Upper lobe of right lung (tissue), 1 donor: ENCODE data around the gene PGAP2. TPM values are rescaled to one million over a fixed set of nuclear protein-coding genes. Genes with fewer than 3 reads are reported as not detected.
"Not testable (repeated sequence)": the region's sequence is repeated elsewhere in the genome, so short reads cannot be mapped to it uniquely, and the experiment has no call there.

ENCODE experiments used
- ATAC-seq: fragments of 200-7000 bp; cut with Tn5 transposase; one replicate; pipeline ENCODE4 v1.9.1; 2020; ENCODE audit warnings: mild to moderate bottlenecking, moderate library complexity
- DNase-seq: peaks from one replicate; pipeline ENCODE4 v3.0.0-alpha.2; 2020
- H3K27ac ChIP-seq: fragments of 200-600 bp; one replicate; pipeline ENCODE4 v1.8.0; 2022
- H3K27me3 ChIP-seq: fragments of 200-600 bp; one replicate; pipeline ENCODE4 v1.8.0; 2022; ENCODE audit warnings: mild to moderate bottlenecking
- H3K36me3 ChIP-seq: fragments of 200-600 bp; one replicate; pipeline ENCODE4 v1.8.0; 2022
- H3K4me1 ChIP-seq: fragments of 200-600 bp; one replicate; pipeline ENCODE4 v1.8.0; 2022
- H3K4me3 ChIP-seq: fragments of 200-600 bp; one replicate; pipeline ENCODE4 v1.8.0; 2022; ENCODE audit warnings: mild to moderate bottlenecking
- H3K9me3 ChIP-seq: fragments of 200-600 bp; one replicate; pipeline ENCODE4 v1.8.0; 2022
- intact Hi-C: fragments of 100-400 bp; cut with DNase I; formaldehyde crosslinking; loops from one replicate; pipeline ENCODE4 v1.11.0; 2022
- total RNA-seq: library from RNA; stranded (reverse); fragmentation: NEBNext Ultra II Directional; extraction: Animal tissue kit (Norgen Biotek cat#: 25700); gene quantifications from one replicate; pipeline ENCODE4 v1.2.1, GENCODE V29; 2021
- TF ChIP-seq, protein P1 (sequence below): fragments of 200-600 bp; IDR thresholded peaks from one replicate; pipeline ENCODE4 v1.8.0; 2022; ENCODE audit warnings: antibody characterized with exemption
- donor health status: DM: no; HTN: yes; CAD: no; lungs with severe emphysema.

The PGAP2 gene
- total RNA-seq, 1 donor from 2014 or later = 25.0 TPM

GRCh38 chr11:3809624-3809928 lies 1.2 kb downstream of the PGAP2 start:
- Histone ChIP-seq H3K36me3 (no peaks in the 10 kb centered on the region), H3K4me1 (peaks cover 13% of the 10 kb centered on the region), H3K9me3 (no peaks in the 10 kb centered on the region), H3K27me3 (no peaks in the 10 kb centered on the region), H3K4me3 (no peak overlapping the region), H3K27ac (no peak overlapping the region)
- ATAC-seq = no peak
- TF ChIP-seq, protein P1, sequence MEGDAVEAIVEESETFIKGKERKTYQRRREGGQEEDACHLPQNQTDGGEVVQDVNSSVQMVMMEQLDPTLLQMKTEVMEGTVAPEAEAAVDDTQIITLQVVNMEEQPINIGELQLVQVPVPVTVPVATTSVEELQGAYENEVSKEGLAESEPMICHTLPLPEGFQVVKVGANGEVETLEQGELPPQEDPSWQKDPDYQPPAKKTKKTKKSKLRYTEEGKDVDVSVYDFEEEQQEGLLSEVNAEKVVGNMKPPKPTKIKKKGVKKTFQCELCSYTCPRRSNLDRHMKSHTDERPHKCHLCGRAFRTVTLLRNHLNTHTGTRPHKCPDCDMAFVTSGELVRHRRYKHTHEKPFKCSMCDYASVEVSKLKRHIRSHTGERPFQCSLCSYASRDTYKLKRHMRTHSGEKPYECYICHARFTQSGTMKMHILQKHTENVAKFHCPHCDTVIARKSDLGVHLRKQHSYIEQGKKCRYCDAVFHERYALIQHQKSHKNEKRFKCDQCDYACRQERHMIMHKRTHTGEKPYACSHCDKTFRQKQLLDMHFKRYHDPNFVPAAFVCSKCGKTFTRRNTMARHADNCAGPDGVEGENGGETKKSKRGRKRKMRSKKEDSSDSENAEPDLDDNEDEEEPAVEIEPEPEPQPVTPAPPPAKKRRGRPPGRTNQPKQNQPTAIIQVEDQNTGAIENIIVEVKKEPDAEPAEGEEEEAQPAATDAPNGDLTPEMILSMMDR = no peak
- no peak for DNase-seq
- intact Hi-C loops = no loop called here

- H3K4me3 ChIP-seq = no peak overlapping the region
- TF ChIP-seq, protein P1 = no peak
- no peak for ATAC-seq
- intact Hi-C loops = no loop called here
- no peaks in the 10 kb centered on the region for H3K36me3 ChIP-seq
- H3K9me3 ChIP-seq = no peaks in the 10 kb centered on the region
- no peak for DNase-seq
- no peaks in the 10 kb centered on the region for H3K27me3 ChIP-seq
- H3K27ac ChIP-seq = no peak overlapping the region
- peaks cover 13% of the 10 kb centered on the region for H3K4me1 ChIP-seq
Measured at GRCh38 chr11:3810446-3810845, 2.1 kb downstream of the PGAP2 start.

GRCh38 chr11:3810951-3811350 lies 2.6 kb downstream of the PGAP2 start:
- H3K36me3 ChIP-seq = no peaks in the 10 kb centered on the region
- H3K9me3 ChIP-seq = no peaks in the 10 kb centered on the region
- H3K4me1 ChIP-seq = peaks cover 13% of the 10 kb centered on the region
- ATAC-seq = no peak
- DNase-seq = no peak
- H3K4me3 ChIP-seq = no peak overlapping the region
- H3K27me3 ChIP-seq = no peaks in the 10 kb centered on the region
- TF ChIP-seq, protein P1 = no peak
- H3K27ac ChIP-seq = no peak overlapping the region
- intact Hi-C loops = no loop called here

GRCh38 chr11:3814832-3815231 lies 6.5 kb downstream of the PGAP2 start:
- H3K27me3 ChIP-seq, H3K27ac ChIP-seq, H3K9me3 ChIP-seq, H3K4me3 ChIP-seq, intact Hi-C loops, DNase-seq, H3K36me3 ChIP-seq, H3K4me1 ChIP-seq, ATAC-seq: not testable (repeated sequence)

DNA sequence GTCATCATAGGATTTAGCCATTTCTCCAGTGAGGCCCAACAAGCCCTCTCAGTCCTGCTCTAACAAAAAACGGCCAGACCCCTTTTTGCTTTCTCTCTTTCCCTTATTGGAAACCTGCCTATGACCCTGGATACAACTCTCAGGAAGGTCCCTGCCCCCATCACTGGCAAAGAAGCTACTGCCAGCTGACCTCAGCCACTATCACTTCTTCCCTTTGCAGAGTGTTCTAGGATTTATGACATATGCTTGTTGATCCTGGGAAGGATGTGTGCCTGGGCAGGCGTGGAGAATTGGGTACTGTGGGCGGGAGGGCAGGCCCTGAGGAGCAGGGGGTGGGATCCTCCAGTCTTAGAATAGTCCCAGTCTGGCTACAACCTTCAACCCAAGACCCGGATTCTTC lies 7.5 kb downstream of the PGAP2 start:
- intact Hi-C loops = no loop called here
- peak overlapping the region; percentile 10 for H3K4me3 ChIP-seq
- DNase-seq (no peak), ATAC-seq (peak; percentile 43)
- no peaks in the 10 kb centered on the region for H3K27me3 ChIP-seq
- H3K9me3 ChIP-seq = no peaks in the 10 kb centered on the region
- H3K4me1 ChIP-seq = peaks cover 7% of the 10 kb centered on the region
- H3K36me3 ChIP-seq = no peaks in the 10 kb centered on the region
- peak overlapping the region; percentile 65 for H3K27ac ChIP-seq
- TF ChIP-seq, protein P1 = no peak

DNA sequence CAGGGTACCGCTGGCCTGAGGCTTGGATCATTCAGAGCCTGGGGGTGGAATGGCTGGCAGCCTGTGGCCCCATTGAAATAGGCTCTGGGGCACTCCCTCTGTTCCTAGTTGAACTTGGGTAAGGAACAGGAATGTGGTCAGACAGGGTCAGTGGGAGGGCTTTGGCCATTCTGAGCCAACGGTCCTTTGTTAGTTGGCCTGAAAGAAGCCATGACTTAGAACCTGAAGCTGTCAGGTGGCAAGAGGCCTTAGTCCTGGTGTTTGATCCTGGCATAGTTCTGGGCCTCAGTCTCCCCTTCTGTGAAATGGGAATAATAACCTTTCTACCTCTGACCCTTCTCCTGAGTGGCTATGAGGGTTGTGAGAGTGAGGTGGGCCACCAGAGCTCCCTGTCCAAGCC lies 8.3 kb downstream of the PGAP2 start:
- DNase-seq = no peak
- H3K27me3 ChIP-seq = no peaks in the 10 kb centered on the region
- H3K36me3 ChIP-seq = no peaks in the 10 kb centered on the region
- no peaks in the 10 kb centered on the region for H3K9me3 ChIP-seq
- peak; percentile 70 for ATAC-seq
- peak overlapping the region; percentile 10 for H3K4me3 ChIP-seq
- H3K27ac ChIP-seq = peak overlapping the region; percentile 65
- intact Hi-C loops = no loop called here
- TF ChIP-seq, protein P1 = no peak
- peaks cover 7% of the 10 kb centered on the region for H3K4me1 ChIP-seq
